ENCODE results near the gene CPT1C.
"Not testable (repeated sequence)": the region's sequence is repeated elsewhere in the genome, so short reads cannot be mapped to it uniquely, and the experiment has no call there.

The CPT1C gene

DNA sequence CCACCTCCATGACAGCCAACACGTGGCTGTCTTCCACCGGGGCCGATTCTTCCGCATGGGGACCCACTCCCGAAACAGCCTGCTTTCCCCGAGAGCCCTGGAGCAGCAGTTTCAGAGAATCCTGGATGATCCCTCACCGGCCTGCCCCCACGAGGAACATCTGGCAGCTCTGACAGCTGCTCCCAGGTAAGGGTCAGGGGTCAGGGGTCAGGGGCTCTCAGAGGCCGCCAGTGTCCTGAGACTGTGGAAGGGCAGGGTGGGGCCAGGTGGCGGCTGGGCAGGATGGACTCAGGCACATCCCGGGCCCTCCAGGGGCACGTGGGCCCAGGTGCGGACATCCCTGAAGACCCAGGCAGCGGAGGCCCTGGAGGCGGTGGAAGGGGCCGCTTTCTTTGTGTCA is 15.0 kb downstream of the CPT1C start:
- no peak overlapping the region for H3K4me3 ChIP-seq (ENCODE audit: low read depth, low read length)
- no peak for DNase-seq (ENCODE audit: low read depth)
- TF ChIP-seq CTCF (IDR thresholded peaks at IDR 0.05; ENCODE audit: insufficient read depth, low read depth, low read length, missing control alignments): no peak

- TF ChIP-seq CTCF (IDR thresholded peaks at IDR 0.05; ENCODE audit: insufficient read depth, low read depth, low read length, missing control alignments): no peak
- no peak for DNase-seq (ENCODE audit: low read depth)
- no peak overlapping the region for H3K4me3 ChIP-seq (ENCODE audit: low read depth, low read length)
These were observed 19.5 kb downstream of the CPT1C start for GRCh38 chr19:49710372-49710951.

GRCh38 chr19:49712397-49712859 is 21.5 kb downstream of the CPT1C start:
- peak; percentile 21 for DNase-seq (ENCODE audit: low read depth)
- TF ChIP-seq CTCF (IDR thresholded peaks at IDR 0.05; ENCODE audit: insufficient read depth, low read depth, low read length, missing control alignments): no peak
- H3K4me3 ChIP-seq (ENCODE audit: low read depth, low read length): no peak overlapping the region

GRCh38 chr19:49713236-49713845 is 22.4 kb downstream of the CPT1C start:
- DNase-seq (ENCODE audit: low read depth): no peak
- TF ChIP-seq CTCF (IDR thresholded peaks at IDR 0.05; ENCODE audit: insufficient read depth, low read depth, low read length, missing control alignments): no peak
- H3K4me3 ChIP-seq (ENCODE audit: low read depth, low read length): no peak overlapping the region

DNA sequence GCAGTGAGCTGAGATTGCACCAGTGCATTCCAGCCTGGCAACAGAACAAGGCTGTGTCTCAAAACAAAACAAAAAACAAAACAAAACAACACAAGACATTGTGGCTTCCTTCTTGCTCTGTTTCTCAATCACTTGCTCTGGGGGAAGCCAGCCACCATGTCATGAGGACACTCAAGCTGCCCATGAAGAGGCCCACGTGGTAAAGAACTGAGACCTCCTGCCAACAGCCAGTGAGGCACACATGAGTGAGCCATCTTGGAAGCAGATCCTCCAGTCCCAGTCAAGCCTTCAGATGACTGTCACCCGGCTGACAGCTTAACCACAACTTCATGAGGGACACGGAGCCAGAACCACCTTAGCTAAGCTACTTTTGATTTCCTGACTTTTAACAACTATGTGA is 25.2 kb downstream of the CPT1C start:
- no peak for TF ChIP-seq CTCF (IDR thresholded peaks at IDR 0.05; ENCODE audit: insufficient read depth, low read depth, low read length, missing control alignments)
- DNase-seq (ENCODE audit: low read depth): no peak
- no peak overlapping the region for H3K4me3 ChIP-seq (ENCODE audit: low read depth, low read length)

DNA sequence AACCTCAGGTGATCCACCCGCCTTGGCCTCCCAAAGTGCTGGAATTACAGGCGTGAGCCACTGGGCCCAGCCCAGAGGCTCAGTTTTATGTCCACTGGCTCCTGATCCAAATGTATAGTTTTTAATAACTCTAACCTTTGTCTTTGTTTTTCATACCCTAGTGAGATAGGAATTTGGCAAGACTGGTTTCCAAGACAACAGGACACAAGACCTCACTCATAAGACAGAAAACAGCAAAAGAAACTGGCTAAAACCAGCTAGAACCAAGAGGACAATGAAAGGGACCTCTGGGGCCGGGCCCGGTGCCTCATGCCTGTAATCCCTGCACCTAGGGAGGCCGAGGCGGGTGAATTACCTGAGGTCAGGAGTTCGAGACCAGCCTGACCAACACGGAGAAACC is 27.6 kb downstream of the CPT1C start:
- H3K4me3 ChIP-seq (ENCODE audit: low read depth, low read length): no peak overlapping the region
- TF ChIP-seq CTCF (IDR thresholded peaks at IDR 0.05; ENCODE audit: insufficient read depth, low read depth, low read length, missing control alignments): no peak
- DNase-seq (ENCODE audit: low read depth): no peak

GRCh38 chr19:49718991-49719390 is 28.1 kb downstream of the CPT1C start:
- no peak overlapping the region for H3K4me3 ChIP-seq (ENCODE audit: low read depth, low read length)
- TF ChIP-seq CTCF (IDR thresholded peaks at IDR 0.05; ENCODE audit: insufficient read depth, low read depth, low read length, missing control alignments): no peak
- no peak for DNase-seq (ENCODE audit: low read depth)

DNA sequence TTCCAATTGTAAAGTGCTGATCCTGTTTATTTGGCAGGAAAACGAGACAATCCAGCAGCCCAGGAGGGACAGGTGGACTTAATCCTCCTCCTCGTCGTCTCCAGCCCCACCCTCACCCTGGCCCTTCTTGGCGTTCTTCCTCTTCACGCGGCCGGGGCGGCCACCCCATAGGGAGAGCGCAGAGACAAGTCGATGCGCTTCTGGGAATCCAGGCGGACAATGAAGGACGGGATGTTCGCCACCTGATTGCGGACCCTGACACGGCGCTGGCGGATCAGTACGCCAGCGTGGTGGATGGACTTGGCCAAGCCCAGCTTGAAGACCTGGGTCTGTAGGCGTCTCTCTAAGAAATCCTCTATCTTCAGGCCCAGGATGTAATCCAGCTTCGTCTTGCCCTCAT is 28.5 kb downstream of the CPT1C start:
- not testable (repeated sequence) for DNase-seq (ENCODE audit: low read depth)

More for the DNA sequence above, 28.5 kb downstream of the CPT1C start:
- H3K4me3 ChIP-seq (ENCODE audit: low read depth, low read length): not testable (repeated sequence)
